NCI-H1092 (cell line): Measurements from ENCODE around the gene TDO2.
"Not testable (repeated sequence)": the region's sequence is repeated elsewhere in the genome, so short reads cannot be mapped to it uniquely, and the experiment has no call there.

Experiments
- DNase-seq: peaks from one replicate; lab custom pipeline; 2025; lab: John Stamatoyannopoulos, UW

TDO2 gene

DNA sequence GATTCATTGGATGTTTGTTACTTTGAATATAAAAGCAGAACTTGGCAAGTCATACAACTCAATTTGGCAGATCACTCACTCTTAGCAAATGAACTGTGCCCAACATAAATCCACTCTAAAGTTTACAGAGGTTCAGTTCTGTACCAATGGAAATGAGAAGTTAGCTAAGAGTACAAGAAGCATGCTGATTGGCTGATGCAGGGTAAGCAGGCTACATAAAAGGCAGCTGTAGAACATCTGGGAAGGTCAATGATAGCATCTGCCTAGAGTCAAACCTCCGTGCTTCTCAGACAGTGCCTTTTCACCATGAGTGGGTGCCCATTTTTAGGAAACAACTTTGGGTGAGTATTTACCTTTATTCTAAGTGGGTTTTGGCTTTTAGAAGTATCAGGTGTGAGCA is at the start of gene TDO2:
Gene TDO2, plus strand, starts transcription at position 244 of the 400 bp plus-strand sequence. Its CDS starts 63 bp downstream, at position 307.
- DNase-seq: no peak

DNA sequence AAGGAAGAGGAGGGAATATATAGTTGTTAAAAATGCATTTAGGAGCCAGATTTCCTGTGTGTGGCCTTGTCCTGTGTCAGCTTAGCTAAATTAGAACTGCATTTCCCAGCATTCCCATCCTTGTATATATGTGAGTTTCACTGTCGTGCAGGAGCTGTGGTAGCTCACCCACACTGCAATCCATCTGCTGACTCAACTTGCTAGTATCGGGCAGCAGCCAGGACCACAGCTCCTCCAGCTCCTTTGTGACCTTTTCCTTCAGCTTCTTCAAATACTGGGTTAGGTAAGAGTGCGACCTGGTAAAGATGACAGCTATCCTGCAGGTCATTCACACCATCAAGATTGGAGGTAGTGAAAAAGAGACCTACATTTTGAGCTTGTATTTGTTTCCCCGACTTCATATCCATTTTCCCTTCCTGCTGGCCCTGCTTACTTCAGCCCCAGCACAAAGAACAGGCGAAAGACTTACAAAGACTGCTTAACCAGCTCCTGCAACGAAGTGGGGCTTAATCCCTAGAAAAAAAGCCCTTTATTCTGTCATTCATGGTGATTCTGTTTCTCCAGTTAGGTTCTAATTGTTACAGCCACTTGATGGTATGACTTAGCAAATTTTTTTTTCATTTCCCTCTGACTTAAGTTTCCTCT is 48.8 kb upstream of the TDO2 start:
- no peak for DNase-seq

DNA sequence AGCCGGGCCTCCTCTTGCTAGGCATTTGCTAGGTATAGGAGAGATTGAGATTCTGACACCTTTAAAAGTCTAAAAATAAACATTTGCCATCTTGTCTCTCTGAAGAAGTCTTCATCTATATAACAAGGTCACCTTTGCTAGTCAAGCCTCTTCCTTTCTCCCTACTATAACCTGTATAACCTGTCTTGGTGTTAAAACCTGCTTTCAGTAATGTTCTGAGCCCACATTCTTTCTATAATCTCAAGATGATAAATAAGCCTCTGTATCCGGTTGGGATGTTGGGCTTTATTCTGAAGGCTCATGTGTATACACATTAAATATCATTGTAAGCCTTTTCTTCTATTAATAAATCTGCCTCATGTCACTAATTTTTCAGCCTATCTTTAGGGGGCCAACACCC is 47.6 kb upstream of the TDO2 start:
- no peak for DNase-seq

DNA sequence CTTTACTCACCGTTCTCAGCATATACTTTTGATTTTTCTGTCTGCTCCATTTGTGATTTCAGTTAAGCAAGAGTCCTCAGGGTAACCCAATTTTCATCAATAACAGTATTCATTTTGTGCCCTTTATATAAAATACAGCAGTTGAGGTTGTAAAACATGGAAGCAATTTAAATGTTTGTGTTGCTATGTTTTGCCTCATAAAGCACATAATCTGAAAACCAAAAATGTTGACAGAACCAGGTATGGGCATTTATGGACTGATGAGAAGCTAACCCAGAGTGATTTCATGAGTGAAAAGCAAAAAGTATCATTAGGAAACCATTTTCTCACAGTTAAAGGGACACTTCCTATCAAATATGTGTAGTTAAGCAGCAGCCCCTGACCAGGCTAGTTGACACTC is 37.3 kb upstream of the TDO2 start, which contains the start of gene ASIC5:
Gene ASIC5, minus strand, starts transcription at position 101 of the 400 bp plus-strand sequence. Its CDS starts 51 bp downstream, at position 50.
- no peak for DNase-seq

DNA sequence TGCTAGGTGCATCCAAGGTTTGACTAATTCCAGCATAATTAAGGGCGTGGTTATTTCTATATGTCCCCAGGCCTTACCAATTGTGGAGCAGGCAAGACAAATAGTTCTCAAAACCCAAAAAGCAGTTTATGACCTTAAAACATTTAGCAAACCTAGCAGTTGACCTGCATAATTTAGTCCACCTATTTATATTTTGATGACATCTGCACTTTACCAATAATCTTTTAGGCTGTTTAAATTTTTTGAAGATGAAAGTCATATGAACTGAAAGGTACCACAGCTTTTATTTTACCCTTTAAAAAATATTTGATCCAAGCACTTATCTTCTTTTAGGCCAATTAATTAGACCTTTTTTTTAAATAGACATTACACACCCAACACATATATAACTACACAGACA is 27.6 kb upstream of the TDO2 start:
- no peak for DNase-seq

DNA sequence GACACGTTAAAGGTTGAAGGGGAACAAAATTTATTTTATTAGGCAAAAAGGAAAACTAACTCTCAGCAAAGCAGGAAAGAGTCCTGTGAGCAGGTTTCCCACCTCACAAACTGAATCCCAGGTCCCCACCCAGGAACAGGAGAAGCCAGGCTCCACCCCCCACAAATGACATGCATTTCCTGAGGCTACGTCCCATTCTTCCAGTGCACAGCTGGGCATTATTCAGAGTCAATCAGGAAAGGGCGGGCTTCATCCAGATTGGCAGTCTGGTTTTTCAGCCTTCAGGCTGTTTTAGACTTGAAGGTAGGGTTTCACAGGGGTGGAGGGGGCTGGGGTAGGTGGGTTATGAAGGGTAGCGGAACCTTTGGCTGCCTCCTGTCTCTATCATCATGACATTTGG is 25.5 kb upstream of the TDO2 start:
- DNase-seq: no peak

DNA sequence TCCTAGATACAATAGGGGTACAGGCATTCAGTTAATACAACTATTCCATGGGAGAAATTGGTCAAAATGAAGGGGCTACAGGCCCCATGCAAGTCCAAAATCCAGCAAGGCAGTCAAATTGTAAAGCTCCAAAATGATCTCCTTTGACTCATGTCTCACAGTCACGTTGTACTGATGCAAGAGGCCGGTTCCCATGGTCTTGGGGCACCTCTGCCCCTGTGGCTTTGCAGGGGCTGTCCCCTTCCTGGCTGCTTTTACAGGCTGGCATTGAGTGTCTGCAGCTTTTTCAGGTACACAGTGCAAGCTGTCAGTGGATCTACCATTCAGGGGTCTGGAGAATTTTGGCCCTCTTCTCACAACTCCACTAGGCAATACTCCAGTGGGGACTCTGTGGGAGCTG is 24.9 kb upstream of the TDO2 start:
- DNase-seq: no peak

DNA sequence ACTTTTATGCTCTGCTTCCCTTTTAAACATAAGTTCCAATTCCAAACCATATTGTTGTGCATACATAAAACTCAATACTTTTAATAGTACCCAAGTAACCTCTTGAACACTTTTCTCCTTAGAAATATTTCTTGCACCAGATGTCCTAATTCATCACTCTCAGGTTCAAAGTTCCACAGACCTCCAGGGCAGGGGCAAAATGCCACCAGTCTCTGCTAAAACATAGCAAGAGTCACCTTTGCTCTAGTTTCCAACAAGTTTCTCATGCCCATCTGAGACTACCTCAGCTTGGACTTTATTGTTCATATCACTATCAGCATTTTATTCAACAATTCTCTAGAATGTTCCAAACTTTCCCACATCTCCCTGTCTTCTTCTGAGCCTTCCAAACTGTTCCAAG is 23.7 kb upstream of the TDO2 start:
- no peak for DNase-seq

DNA sequence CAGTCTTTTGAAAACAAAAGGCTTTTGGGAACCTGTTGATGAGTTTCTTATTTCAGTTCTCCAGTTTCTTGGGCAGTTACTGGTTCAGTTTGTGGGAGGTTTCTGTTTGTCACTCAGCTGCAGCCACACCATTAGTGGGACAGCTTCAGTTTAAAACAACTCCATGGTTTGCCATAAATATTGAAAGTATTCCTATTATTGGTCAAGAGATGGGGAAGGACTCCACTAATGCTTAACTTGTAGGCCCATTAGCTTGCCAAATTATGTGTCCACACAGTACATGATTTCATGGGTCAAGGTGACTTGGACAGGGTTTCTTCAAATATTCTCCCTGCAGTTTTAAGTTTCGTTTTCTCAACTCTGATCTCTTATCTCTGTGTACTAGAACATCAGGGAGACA is 21.9 kb upstream of the TDO2 start:
- no peak for DNase-seq

DNA sequence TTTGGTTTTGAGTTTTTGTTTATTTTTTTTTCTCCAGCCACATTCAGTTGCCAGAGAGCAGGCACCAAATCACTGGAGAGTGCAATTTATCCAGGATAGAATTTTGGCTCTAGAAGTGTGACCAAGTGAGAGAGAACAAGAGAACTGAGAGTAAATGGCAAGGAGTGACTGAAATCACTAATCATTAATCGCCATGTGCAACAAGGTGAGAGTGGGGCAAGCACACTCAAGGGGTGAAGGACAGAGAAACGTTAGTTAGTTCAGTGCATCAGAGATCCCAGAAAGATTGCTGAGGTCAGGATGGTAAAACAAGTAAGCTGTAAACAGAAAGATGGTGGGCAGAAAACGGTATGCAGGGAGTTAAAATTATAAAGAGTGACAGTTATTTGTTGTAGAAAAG is 19.6 kb upstream of the TDO2 start:
- no peak for DNase-seq

DNA sequence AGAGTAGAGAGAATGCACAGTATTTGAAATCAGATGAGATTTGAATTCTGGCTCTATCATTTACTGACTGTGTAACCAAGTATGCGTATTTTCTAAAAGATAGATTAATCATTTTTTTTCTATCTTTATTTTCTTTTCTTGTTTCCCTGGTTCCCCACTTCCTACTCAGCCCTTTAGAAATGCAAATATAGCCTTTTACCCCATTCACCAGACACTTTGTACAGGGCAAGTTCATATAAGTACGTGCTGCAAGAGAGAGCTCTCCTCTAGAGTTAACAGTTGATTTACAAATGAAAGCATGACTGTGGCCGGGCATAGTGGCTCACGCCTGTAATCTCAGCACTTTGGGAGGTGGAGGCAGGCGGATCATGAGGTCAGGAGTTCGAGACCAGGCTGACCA is 17.8 kb upstream of the TDO2 start:
- no peak for DNase-seq

DNA sequence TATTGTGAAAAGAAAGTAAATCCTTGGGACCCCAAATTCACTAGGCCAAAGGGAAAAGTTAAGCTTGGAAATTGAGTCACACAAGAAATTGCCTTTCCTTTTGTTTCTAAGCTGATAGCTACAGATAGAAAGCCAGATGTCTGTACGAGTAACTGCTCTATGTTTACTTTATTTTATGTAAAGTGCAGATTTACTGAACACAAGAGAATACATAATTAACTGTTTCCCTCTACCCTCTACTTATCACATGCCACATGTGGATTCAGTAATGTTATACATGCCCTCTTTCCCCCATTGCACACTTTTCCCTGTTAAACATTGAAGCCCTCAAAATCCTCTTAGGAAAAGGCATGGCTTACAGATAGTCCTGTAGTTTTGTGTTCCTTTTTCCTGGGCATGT is 16.5 kb upstream of the TDO2 start:
- no peak for DNase-seq

DNA sequence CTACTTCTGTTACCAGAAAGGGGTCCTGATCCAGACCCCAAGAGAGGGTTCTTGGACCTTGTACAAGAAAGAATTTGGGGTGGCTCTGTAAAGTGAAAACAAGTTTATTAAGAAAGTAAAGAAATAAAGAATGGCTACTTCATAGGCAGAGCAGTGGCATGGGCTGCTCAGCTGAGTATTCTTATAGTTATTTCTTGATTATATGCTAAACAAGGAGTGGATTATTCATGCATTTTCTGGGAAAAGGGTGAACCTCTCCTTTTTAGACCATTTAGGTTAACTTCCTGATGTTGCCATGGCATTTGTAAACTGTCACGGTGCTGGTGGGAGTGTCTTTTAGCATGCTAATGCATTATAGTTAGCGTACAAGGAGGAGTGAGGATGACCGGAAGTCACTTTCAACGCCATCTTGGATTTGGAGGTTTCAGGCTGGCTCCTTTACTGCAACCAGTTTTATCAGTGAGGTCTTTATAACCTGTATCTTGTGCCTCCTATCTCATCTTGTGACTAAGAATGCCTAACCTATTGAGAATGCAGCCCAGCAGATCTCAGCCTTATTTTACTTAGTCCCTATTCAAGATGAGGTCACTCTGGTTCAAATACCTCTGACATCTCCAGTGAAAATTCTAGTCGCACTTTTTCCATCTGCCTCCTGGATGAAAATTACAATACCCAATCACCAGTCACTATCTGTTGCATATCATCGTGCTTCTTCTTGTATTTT is 15.5 kb upstream of the TDO2 start:
- DNase-seq: no peak

DNA sequence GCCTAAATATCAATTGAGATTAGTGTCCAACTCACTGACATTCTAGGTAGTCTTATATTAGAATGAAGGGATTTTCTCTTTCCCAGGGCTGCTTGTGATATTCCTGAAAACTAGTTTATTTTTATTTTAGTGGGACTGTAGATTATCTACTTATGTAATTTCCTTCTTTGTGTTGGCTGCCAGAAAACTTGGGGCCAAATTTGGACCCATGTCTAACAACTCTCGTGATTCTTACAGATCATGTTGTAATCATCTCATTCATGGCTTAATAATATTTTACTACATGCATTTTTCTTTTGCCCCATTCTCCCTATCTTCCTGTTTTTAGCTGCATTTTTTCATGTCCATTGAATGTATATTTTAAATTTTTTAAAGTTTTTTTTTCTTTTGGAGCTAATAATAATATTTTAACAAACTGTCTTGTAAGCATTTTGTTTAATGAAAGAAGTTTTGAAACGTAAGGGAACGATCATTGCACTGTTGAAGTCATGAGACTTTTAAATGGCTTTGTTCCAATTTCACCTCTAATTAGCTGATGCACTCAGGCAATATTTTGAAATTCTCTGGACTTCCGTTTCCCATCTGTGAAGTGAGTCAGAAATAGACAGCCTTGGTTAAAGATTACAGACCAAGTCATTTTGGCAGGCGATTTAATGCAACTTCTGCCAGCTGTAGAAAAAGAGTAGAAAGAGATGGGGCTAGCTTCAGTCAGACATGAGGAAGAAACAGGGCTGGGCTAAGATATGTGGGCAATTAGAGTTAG is 14.3 kb upstream of the TDO2 start:
- DNase-seq: no peak

DNA sequence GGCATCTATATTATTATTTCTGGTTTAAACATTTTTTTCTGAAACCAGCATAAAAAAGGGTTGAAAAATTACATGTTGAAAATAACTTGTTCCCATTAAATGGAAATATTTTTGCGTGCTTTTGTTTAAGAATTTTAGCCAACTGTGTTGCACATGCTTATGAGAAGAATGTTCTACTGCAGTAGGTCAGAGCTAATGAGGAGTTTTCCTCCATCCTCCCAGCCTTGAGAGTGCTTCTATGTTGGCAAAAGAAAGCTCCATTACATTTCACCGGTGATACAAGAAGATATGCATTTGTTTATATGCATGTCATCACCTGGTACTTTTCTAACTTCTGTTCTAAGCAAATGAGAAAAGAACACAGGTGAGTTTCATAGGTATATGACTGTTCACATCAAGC is 13.6 kb upstream of the TDO2 start:
- no peak for DNase-seq

DNA sequence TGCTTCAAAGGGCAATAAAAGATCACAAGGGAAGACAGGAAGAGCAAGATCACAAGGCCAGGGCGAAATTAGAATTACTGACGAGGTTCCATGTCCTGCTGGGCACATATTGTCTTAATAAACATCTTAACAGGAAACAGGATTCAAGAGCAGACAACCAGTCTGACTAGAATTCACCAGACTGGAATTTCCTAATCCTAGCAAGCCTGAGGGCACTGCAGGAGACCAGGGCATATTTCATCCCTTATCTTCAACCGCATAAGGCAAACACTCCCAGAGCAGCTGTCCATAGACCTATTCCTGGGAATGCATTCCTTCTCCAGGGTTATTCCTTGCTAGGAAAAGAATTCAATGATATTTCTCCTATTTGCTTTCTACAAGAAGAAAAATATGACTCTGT is 12.4 kb upstream of the TDO2 start:
- DNase-seq: no peak

DNA sequence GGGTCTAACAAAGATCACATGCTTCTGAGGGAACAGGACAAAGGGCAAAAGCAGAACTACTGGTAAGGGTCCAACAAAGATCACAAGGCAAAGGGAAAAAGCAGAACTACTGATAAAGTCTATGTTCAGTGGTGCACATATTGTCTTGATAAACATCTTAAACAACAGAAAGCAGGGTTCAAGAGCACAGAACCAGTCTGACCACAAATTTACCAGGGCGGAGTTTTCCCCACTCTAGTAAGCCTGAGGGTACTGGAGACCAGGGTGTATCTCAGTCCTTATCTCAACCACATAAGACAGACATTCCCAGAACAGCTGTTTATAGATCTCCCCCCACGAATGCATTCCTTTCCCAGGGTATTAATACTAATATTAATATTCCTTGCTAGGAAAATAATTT is 5.1 kb upstream of the TDO2 start:
- not testable (repeated sequence) for DNase-seq

DNA sequence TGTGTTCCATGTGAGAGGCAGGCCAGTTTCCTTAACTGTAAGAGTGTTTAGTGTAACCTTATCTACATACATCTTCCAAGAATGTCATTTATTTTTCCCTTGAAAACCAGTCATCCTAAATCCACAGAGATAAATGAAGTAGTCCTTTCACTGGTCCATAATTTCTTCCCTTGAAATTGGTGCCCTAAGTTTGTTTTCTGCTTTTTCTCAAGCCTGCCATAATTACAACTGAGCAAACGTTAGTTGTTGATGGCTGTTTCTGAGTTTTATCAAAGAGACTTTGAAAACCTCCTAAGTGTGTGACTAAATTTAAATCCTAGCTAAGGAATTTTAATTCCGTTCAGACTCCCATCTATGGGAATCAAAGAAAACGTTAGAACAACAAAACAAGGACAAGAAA is 3.6 kb upstream of the TDO2 start:
- no peak for DNase-seq

DNA sequence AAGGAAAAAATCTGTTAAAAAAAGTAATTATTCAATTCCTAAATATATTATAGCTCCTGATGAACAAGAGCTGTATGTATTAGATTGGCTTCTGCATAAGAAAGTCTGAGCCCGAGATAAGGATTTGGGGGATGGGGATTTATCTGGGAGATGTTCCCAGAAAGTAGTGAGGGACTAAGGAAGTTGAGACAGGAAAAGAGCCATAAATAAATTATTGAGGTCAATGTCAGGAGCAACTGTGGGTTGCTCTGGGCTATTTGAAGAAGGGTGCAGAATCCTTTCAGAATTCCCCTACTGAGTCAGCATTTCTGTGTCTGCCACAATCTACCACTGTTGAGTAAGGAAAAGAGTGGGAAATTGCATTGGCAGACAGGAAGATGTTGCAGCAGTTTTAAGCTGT is 3.1 kb upstream of the TDO2 start:
- DNase-seq: no peak

DNA sequence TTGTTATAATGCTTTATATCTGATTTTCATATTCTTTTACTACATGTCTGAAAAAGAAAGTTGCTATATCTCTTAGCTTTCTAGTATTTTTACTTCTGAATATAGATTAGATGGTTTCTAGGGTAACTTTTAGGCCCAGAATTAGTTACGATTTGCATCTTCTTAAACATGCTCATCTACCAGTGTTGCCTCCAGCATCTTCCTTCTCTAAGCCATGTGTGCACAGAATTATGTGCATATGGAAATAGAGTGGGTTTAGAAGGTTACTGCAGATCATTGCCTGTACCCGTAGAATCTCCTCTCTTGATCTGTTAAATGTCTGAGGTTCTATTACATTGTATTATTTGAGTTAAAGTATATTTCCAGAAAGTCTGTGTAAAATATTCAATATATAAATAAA is 2.5 kb upstream of the TDO2 start:
- no peak for DNase-seq

DNA sequence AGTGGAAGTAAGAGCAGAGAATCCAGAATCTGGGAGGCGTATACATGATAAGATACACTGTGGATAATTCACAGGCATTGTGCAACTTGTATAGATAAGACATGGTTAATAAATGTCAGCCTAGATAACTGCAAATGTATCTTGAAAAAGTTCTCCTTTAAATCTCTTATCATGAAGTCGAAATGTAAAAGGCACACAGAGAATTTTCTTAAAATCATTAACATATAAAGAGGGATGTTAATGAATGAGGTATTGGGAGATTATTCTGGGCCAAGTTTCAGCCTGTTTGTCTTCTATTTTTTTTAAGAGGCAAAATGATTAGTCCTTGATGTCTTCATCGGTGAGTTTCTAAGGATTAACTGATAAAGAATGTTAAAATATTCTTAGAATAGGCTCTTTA is 835 bp downstream of the TDO2 start:
- DNase-seq: no peak

DNA sequence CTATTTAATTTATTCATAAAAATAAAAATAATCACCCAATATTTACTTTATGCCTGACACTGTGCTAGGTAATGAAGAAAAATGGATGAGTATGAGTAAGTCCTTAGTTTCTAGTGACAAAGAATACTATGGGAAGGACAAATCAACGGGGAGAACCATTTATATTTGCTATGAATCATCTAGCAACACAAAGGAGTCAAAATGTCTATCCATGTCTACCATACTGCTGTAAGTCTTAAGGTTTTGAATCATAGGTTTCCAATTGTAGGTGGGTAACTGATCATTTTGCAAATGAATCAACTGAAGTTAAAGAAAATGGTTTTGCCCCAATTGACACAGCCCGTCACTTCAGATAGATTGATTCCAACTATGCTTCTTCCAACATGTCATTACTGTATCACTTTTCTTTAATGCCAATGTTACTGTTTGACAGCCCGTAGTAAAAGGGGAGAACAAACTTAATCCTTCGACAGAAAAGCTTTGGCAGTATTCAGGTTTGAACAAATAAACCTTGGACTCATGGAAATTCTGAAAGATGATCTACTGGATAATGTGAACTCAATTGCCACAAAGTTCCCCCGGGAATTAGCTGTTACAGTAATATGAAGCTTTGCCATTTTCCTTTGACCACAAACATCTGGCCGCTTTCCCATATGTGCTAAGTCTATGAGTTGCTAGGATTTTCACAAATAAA is 3.2 kb downstream of the TDO2 start:
- DNase-seq: no peak

DNA sequence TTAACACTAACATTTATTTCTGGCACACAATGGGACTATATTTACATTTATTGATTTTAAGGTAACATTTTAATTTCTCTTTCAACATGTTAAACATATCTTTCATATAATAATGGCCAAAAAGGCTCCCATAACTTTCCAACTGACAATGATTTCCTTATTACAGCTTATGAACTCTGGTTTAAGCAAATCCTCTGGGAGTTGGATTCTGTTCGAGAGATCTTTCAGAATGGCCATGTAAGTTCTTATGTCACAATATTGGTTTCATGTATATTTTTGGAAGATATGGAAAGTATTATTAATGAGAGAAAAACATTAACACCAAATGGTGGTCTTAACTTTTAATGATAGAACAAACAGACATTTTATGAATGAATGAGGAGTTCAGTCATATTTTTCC is 4.1 kb downstream of the TDO2 start:
- DNase-seq: no peak
